ENCODE data around the gene CNTROB.

Gene CNTROB, protein sequence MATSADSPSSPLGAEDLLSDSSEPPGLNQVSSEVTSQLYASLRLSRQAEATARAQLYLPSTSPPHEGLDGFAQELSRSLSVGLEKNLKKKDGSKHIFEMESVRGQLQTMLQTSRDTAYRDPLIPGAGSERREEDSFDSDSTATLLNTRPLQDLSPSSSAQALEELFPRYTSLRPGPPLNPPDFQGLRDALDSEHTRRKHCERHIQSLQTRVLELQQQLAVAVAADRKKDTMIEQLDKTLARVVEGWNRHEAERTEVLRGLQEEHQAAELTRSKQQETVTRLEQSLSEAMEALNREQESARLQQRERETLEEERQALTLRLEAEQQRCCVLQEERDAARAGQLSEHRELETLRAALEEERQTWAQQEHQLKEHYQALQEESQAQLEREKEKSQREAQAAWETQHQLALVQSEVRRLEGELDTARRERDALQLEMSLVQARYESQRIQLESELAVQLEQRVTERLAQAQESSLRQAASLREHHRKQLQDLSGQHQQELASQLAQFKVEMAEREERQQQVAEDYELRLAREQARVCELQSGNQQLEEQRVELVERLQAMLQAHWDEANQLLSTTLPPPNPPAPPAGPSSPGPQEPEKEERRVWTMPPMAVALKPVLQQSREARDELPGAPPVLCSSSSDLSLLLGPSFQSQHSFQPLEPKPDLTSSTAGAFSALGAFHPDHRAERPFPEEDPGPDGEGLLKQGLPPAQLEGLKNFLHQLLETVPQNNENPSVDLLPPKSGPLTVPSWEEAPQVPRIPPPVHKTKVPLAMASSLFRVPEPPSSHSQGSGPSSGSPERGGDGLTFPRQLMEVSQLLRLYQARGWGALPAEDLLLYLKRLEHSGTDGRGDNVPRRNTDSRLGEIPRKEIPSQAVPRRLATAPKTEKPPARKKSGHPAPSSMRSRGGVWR

DNA sequence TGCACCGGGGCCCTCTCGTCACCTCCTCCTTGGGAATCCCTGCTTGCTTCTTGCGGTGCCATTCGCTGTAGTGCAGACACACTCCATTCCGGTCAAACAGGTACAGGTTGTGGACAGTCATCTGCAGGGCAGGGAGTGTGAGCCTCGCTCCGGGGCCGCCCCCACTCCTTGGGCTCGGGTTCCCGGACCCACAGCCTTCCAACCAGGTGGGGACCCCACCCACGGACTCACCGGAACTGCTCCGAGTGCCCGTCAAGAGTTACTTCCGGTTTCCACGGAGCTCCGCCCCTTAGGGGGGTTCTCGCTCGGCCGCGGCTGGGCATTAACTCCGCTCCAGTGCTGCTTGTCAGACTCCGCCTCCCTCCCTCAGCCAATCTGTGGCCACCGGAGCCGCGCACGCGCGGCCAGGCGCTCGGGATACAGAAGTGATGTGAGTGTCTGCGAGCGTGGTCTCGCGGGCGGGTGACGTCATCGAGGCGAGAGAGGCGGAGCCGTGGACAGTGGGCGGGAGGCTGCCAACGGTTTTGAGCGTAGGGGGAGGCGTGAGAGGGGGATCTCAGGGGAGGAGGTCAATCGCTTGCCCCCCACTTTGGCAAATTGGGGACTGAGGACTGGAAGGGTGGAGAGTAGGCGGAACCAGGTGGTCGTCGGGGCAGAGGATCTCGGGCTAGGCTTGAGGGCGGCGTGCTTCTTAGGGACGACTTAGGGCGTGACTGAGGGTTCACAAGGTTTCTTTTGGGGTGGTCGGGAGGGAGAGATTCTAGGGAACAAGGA lies at the start of gene CNTROB, which contains the start of gene TRAPPC1:
TSS of gene CNTROB (plus strand) at position 498 of the 774 bp plus-strand sequence. CDS start 874 bp downstream, outside the sequence.
TSS of gene TRAPPC1 (minus strand) at position 238 of the 774 bp plus-strand sequence. CDS start at position 121, 117 bp downstream.
- DNase-seq, result peak; percentile 100

DNA sequence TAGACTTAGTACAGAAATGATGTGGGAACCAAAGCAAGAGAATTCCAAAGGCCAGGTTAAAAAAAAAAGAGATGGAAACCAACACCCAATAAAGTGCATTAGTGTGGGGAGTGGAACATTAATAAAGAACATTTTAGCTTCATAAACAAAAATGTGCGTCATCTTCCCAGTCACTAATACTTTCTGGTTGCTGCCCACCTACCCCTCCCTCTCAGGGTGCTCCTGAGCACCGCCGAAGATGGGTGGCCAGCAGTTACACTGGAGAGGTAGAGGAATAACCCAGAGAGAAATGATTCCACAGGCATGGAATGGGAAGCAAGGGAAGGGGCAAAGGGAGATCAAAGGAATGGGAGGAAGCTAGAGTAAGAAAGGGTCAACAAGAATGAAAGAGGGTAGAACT lies 49.4 kb upstream of the CNTROB start:
- no peak for DNase-seq

DNA sequence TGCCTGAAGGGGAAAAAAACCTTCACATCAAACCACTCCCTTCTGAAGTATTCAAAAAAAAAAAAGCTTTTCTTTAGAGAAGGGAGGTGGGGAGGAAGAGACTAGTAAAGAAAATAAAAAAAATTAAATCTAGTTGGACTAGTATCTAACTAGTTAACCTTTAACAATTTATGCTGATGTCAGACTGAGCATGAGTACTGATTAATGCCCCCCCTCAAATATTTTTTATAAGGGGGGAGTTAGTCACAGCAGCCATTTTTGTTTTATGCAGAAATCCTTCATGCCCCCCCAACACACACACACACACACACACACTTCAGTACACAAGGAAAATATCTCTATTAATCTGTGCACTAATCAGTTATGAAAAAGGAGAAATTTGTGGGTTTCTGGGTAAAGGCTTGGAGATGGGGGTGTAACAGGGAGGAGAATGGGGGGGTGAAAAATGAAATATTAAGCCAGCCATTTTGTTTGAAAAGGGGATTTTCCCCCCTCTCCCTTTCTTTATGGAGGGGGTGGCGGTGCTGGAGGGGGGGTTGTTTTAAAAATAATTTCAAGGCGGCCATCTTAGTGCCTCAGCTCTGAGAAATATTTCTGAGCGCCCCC lies 48.1 kb upstream of the CNTROB start:
- peak; percentile 22 for DNase-seq

DNA sequence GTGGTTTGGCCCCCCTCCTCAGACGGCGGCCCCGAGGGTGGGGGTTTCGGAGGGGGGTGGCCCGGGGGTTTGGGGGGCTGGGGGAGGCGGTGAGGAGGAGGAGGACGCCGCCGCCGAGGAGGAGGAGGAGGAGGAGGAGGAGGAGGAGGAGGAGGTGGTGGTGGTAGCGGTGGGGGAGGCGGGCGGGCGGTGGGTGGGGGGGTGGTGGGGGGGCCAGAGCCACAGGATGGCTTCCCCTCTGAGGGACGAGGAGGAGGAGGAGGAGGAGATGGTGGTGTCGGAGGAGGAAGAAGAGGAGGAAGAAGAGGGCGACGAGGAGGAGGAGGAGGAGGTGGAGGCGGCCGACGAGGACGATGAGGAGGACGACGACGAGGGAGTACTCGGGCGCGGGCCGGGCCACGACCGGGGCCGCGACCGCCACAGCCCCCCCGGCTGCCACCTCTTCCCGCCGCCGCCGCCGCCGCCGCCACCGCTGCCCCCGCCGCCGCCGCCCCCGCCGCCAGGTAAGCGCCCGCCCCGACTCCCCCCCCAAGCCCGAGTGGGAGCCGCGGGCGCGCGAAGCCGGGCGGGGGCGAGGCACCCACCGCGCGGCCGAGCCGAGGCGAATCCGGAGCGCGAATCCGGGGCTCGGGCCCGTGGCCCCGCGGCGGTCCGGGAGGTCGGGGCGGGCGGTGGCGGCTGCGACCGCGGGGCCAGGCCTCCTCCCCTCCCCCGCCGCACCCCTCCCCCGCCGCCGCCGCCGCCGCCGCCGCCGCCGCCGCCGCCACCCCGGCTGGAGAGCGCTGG lies 47.2 kb upstream of the CNTROB start:
- DNase-seq, result peak; percentile 29

DNA sequence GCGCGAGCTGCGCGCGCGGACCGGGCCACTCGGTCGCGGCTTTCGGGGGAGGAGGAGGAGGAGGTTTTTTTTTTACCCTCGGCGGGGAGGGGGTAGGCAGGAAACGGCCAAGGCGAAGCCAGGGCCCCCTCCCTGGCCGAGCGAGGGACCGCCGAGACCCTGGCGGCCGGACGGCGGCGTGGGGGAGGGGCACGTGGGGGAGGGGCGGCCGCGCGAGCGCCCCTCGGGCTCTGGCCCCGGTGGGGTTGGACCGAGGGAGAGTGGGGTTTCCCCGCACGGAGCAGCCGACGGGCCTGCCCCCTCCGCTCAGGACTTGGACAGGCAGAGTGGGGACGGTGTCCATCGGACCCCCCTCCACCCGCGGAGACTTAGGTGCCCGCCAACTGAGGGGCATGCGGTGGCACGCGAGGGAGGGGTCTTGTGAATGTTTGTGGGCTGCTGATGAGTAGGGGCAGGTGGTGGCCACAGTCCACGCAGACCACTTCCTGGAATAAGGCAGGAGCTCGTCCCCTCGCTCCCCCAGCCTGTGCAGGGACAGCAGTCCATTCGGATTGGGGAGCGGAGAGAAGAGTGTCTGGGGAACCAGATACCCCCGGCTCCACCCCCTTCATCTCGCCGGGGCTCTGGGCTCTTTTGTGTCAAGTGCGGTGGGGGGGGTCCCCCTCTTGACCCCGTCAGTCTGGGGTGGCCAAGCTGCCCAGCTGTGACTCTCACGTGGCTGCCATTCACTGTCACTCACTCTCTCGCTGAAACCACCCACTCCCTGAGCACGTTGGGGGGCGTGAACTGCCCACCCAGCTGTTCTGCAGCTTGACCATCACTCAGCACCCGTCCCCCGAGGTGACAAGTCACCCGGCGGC lies 46.4 kb upstream of the CNTROB start:
- peak; percentile 47 for DNase-seq

DNA sequence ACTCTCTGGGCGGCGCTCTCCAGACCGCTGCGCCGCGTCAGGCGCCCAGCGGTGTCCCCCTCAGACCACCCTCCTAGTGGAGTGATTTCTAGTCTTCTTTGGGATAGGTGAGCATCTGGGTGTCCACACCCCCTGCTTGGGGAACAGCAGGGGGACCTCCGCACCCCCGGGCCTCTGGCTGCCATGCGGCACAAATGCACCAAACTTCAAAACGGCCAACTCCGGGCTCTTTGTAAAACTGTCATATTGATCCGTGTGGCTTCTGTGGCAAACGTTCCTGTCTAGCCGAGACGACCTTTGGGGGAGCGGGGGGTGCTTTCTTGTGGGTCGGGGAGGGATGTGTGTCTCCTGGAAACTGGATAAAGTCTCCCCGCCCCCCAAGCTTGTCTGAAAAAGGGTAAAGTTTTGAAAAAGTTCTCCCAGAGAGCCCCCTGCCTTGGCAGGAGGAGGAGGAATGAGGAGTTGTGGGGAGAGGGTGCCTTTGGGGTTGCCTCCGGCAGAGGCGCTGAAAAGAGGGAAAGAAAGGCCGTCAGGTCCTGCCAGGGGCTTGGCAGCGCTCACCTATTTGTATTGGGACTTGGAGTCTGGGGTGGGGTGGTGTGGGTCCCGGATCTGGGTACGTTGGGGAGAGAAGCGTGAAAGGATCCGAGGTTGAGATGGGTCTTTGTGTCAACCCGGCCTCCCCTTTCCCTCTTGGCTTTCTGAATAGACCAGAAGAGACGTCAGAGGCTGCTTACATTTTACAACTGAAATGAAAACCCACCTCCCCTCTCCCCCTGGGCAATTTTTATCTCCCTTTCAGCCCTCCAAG lies 45.6 kb upstream of the CNTROB start:
- peak; percentile 58 for DNase-seq

DNA sequence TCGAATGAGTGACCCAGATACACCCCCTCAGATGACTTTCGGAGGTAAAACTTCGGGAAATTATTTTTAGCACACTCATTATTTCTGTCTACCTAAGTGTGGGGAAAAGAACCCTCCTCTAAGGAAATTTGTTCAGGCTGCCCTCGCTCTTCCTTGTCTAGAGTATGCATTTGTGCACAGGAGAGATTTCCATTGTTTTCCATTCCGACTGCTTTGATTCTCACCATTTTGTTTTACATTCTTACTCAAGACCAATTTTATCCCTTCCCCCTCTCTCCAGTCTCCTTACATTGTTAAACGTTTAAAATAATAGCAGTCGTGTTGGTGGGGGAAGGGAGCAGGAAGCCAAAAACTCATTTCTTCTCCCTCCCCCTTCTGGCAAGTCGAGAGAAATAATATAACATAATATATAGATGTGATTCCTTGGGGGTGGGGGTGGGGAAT lies 44.9 kb upstream of the CNTROB start:
- DNase-seq, result no peak

DNA sequence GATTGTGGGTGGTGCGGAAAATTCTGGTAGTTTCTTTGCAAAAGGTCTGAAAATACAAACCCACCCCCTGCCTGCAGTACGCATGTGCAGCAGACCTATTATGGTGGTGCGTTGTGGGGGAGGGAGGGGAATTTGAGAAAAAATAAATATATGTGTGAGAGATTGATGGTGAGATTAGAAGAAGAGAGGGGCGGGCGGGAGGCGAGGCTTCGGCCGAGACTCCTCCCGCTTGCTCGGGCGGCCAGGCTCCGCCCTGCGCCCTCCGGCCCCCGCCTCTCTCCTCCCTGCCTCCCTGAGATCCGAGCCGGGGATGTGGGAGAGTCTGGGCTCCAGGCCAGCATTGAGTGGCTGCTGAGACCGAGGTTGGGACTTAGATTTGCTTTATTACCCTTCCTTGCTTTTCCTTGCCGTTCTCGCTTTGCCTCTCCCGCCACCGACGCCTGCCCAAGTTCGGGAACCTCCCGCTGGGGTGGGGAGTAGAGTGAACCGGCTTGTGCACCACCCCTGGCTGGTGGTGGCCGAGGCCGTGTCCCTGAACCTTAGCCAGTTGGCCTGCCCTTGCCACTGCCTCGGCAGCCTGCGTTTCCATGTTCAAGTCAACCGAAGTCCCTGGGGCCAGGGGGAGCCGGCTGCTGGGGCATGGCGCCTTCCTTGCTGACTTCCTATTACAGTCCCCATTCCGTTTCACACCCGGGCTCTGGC lies 44.4 kb upstream of the CNTROB start:
- peak; percentile 94 for DNase-seq

DNA sequence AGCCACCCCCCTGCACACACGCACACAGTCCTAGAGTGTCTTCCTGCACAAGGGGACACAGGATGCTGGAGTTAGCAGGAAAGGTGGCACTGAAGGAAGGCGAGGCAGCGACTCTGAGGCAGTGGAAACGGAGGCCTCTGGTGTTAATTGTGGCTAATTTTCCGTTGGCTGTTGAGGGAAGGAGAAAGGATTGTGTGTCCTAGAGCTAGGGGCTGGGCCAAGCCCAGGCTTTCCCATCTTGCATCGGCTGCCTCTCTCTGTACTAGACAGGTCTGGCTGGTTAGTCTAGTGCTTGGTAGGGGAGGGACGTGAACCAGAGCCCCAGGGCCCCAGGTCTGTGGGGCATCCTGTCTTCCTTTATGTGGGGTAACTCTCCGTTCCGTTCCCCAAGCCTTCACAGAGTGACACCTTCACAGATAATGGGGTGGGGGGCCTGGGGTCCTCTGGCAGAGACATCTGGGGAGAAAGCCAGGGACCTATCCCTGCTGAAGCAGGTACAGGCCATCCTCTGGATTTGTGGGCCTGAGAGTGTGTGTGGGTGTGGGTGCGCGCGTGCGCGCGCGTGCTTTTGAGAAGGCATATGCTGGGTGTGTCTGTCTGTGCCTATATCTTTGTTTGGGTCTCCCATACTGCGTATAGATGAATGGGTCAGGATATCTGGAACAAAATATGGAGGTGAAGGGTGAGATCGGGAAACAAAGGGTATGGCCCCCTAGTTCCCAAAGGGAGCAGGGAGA lies 43.7 kb upstream of the CNTROB start, which contains the start of gene CHD3:
TSS of gene CHD3 (plus strand) at position 606 of the 737 bp plus-strand sequence. CDS start 212 bp downstream, outside the sequence.
- peak; percentile 58 for DNase-seq

DNA sequence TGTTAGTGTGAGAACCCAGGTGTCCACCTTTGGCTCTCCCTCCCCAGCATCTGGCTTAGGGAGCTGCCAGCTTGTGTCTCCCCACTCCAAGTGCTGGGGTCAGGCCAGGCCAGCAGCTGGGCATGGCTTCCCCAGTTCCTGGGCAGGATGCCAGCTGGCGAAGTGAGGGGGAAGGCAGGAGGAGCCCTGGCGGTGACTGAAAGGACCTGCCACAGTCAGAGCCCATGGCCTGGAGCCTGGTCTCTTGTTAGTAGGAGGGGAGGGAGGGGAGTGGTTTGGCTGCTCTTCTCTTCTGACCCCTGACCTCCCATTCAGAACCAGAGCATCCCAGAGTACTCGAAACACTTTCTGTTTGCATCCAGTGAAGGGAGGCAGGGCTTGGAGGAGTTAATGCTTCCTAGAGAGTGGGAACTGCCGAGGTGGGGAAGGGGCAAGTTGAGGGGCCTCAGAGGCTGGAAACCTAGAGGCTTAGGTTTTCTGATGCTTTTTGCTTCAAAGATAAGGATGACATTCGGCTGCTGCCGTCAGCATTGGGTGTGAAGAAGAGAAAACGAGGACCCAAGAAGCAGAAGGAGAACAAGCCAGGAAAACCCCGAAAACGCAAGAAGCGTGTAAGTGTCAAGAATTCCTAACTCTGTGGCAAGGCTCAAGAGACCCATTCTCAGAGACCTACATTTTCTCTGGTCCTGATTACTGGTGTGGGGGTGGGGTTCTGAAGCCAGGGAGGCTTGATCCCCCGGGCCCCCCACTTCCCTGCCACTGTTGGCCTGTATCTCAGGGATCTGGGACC lies 42.6 kb upstream of the CNTROB start:
- DNase-seq, result peak; percentile 25

DNA sequence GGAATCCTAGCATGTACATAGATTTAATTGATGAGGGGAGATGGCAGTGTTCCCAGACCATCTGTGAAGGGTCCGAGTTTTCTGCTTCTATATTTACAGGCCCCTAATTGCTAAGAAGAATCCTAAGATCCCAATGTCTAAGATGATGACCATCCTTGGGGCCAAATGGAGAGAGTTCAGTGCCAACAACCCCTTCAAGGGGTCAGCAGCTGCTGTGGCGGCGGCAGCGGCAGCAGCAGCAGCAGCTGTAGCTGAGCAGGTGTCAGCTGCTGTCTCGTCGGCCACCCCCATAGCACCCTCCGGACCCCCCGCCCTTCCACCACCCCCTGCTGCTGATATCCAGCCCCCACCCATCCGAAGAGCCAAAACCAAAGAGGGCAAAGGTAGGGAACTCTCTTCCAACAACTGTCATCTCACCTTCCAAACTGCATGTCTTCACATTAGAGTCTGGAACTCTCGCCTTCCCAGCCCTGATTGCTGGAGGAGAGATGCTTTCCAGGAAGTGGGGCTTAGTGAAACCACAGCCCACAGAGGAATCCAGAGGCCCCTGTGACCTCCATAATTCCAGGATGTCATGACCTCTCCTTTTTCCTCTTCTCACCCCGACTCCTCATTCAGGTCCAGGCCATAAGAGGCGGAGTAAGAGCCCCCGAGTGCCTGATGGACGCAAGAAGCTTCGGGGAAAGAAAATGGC lies 38.7 kb upstream of the CNTROB start:
- DNase-seq, result no peak

DNA sequence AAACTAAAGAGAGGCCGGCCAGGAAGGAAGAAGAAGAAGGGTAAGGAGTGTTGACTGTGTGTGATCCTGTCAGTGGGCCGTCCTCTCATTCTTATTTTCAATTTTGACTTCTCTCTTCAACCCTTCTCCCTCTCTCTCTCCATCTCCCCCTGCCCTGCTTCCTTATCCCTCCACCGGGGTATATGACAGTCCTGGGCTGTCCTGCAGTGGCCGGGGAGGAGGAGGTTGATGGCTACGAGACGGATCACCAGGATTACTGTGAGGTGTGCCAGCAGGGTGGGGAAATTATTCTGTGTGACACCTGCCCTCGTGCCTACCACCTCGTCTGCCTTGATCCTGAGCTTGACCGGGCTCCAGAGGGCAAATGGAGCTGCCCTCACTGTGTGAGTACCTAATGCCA lies 37.8 kb upstream of the CNTROB start:
- DNase-seq, result no peak

DNA sequence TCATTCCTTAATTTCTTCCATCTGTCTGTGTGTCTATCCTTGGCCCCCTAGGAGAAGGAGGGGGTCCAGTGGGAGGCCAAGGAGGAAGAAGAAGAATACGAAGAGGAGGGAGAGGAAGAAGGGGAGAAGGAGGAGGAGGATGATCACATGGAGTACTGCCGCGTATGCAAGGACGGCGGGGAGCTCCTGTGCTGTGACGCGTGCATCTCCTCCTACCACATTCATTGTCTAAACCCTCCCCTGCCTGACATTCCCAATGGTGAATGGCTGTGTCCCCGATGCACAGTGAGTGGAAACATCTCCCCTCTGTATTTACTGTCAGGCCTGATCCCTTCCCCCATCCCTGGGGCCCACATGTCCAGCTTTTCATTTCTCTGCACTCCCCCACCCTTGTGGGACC lies 37.1 kb upstream of the CNTROB start:
- no peak for DNase-seq

DNA sequence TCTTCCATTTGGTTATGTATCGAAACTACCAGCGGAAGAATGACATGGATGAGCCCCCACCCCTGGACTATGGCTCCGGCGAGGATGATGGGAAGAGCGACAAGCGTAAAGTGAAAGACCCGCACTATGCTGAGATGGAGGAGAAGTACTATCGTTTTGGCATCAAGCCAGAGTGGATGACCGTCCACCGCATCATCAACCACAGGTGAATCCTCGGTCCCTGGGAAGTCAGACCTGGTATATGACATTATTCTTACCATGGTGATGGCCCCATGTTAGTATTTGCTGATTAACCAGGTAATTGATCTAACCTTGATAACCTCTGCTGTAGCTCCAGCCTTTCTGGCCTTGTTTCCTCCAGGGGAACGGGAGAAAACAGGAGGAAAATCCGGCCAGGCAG lies 34.9 kb upstream of the CNTROB start:
- no peak for DNase-seq

DNA sequence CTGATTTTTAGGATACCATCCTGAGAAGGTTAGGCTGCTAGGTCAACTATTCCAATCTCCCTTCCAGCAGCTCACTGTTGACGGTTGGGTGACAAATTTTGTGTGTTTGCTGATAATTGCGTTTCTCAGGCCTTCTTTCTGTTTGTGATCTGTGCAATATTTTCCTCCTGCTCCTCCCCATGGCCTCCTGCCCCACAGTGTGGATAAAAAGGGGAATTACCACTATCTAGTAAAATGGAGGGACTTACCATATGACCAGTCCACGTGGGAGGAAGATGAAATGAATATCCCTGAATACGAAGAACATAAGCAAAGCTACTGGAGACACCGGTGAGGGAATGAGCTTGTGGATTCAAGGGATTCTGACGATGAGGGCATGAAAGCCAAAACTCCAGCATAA lies 34.2 kb upstream of the CNTROB start:
- DNase-seq, result no peak

Data from activated CD4-positive, alpha-beta T cell treated with anti-CD3 and anti-CD28 coated beads, Interleukin-2, amount 50 U/mL, for 16 hours (primary cell).